HG02840 (cell line): ENCODE measurements around the gene NUPR1.
"Not testable (repeated sequence)": the region's sequence is repeated elsewhere in the genome, so short reads cannot be mapped to it uniquely, and the experiment has no call there.

Experiments used
- ATAC-seq: cut with Tn5 transposase; IDR thresholded peaks from one replicate; pipeline ENCODE4 v1.9.1; 2021; ENCODE audit warnings: mild to moderate bottlenecking, moderate library complexity, moderate number of reproducible peaks; ENCODE audit not compliant: unreplicated experiment, low FRiP score

Gene NUPR1

DNA sequence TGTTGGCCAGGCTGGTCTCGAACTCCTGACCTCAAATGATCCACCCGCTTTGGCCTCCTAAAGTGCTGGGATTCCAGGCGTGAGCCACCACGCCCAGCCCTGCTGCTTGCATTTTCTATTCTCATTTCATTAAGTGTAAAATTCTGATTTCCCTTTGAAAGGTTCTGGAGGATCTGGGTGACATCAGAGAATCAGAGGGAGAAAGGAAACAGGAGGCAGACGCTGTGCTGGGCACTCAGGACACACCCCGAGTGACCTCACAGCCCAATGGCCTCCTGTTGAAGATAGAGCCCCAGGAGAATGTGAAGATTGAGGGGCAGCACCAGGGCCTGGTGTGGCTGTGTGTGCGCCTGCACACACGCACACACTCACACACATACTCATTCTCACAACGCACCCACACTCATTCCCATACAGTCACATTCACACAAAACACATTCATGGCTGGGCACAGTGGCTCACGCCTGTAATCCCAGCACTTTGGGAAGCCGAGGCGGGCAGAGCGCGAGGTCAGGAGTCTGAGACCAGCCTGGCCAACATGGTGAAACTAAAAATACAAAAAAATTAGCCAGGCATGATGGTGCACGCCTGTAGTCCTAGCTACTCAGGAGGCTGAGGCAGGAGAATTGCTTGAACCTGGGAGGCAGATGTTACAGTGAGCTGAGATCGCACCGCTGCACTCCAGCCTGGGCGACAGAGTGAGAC is 38.1 kb downstream of the NUPR1 start:
- not testable (repeated sequence) for ATAC-seq

GRCh38 chr16:28499854-28500253 is 38.9 kb downstream of the NUPR1 start:
- ATAC-seq = no peak

GRCh38 chr16:28498666-28499381 is 40.0 kb downstream of the NUPR1 start:
- no peak for ATAC-seq

- no peak for ATAC-seq
Measured at GRCh38 chr16:28497861-28498599, 40.7 kb downstream of the NUPR1 start.

- ATAC-seq = no peak
Measured at GRCh38 chr16:28497386-28497785, 41.4 kb downstream of the NUPR1 start.

- ATAC-seq = no peak
Measured at GRCh38 chr16:28496844-28497243, 41.9 kb downstream of the NUPR1 start.

DNA sequence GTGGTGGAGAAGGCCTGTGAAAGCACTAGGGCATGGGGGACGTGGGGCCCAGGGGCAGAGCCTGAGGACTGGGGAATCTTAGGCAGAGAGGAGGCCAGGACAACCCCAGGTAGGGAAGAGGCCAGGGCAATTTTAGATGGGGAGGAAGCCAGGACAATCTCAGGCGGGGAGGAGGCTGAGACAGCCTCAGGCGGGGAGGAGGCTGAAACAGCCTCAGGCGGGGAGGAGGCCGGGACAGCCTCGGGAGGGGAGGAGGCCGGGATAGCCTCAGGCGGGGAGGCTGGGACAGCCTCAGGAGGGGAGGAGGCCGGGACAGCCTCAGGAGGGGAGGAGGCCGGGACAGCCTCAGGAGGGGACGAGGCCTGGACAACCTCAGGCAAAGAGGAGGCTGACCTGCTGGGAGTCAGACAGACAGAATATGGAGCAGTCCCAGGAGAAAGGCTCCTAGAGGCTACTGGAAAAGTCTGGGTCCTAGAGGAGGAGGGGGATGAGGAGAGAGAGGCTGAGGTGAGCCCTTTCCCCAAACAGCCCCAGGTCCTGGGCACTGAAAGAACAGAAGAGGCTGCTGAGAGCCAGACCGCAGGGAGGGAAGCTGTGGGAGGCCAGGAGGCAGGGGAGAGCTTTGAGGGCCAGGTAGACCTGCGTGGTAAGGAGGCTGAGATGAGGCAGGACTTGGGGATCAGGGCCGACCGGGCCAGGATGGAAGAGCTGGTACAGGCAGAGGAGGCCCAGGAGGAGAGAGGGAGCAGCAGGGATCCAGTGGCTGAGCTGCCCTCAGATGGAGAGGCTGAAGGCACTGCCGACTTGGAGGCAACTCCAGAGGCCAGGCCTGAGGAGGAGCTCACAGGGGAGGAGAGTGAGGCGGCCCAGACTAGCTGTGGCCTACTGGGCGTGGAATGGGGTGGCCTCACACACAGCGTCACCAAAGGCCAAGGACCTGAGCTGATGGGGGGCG is 42.7 kb downstream of the NUPR1 start:
- no peak for ATAC-seq

DNA sequence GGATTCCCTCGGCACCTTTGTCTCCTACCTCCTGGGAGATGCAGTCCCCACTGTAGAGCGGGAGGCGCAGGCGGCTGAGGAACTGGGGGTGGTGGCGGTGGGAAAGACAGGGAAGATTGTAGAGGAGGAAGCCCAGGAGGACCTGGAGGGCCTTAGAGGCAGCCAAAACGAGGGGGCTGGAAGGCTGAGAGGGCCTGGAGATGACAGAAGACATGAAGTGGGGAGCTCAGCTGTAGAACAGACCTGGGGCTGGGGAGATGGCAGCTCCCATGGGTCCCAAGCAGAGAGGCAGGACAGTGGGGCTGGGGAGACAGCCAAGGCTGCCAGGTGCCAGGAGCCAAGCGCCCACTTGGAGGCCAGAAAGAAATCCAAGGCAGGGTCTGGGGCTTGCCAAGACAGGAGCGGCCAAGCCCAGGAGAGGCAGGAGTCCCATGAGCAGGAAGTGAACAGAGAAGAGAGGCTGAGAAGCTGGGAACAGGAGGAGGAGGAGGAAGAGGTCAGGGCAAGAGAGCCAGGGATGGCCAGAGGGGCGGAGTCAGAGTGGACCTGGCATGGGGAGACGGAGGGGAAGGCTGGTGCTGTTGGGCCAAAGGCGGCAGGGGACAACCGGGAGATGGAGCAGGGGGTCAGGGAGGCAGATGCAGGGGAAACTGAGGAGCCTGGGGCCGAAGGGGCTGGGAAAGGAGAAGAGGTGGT is 43.5 kb downstream of the NUPR1 start:
- no peak for ATAC-seq

DNA sequence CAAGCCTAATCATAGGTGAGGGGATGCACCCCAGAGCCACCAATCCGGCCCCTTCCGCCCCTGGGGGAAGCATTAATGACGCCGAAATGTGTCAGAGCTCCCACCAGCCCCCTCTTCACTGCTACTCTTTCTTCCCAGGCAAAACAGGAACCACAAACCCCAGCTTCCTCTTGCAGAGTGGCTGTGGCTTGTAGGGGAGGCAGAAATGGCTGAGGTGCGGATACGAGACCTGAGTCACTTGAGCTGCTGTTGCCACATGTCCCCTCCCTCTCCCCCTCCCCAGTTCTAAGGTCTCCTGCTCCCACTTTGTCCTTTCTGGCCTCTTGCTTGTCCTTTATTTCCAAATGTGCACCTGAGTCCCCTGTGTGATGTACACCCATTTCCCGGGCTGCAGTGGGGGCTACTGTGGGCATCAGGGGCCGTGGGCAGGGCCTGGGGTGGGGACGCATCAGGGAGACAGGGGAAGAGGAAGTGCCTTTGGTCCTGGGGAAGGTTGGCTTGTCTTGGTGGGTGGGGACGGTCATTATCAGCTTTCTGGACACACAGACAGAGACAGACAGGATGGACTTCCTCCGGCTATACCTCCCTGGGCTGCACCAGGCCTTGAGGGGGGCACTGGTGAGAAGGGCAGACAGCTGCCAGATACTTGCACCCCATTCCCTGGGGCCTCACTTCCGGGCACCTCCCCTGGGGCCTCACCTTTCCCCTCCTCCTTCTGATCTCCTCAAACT is 44.5 kb downstream of the NUPR1 start, which contains the start of gene APOBR:
Gene APOBR, plus strand, starts transcription at position 523 of the 731 bp plus-strand sequence. Its CDS starts 39 bp downstream, at position 562.
- ATAC-seq = no peak

- no peak for ATAC-seq
Measured at GRCh38 chr16:28492511-28492910, 46.3 kb downstream of the NUPR1 start.

- peak; percentile 75 for ATAC-seq
Measured at GRCh38 chr16:28491970-28492474, 46.8 kb downstream of the NUPR1 start, which contains the start of gene CLN3. Gene CLN3 (minus strand): TSS chr16:28492074. CDS start chr16:28491759, 315 bp downstream.

GRCh38 chr16:28491230-28491969 is 47.4 kb downstream of the NUPR1 start:
- no peak for ATAC-seq

DNA sequence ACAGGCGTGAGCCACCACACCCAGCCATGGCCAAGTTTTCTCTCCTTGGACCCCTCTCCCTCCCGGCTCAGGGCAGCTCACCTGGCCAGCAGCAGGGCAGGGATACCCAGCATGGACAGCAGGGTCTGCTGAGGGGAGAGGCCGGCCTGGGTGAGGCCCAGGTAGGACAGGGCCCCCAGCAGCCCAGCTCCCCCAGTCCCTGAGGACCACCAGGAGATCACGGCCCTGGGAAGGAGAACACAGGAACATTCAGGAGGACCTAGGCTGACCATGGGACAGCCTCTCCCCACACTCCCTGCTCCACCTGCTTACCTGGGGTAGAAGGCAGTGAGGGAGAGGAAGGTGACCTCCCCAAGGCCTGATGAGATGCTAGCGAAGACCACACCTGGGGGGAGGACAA is 52.5 kb downstream of the NUPR1 start:
- ATAC-seq = no peak

DNA sequence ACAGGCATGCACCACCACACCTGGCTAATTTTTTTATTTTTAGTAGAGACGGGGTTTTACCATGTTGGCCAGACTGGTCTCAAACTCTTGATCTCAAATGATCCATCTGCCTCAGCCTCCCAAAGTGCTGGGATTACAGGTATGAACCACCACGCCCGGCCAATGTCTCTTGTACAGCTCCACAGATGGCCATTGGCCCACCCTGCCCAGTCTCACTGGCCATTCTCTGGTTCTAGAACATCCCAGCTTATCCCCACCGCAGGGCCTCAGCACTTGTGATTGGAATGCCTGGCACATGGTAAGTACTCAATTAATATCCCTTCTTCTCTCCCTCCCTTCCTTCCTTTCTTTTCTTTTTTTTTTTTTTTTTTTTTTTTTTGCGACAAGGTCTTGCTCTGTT is 55.4 kb downstream of the NUPR1 start:
- ATAC-seq = not testable (repeated sequence)
